AG04449 (cell line): ENCODE data around the gene THEMIS.

Experiments used
- CTCF ChIA-PET: fragments of 350-600 bp; formaldehyde crosslinking; extraction: SDS; loops from one replicate; lab custom pipeline; 2021; ENCODE audit warnings: antibody characterized with exemption; lab: Yijun Ruan, JAX
- POLR2A ChIA-PET: fragments of 400-600, 350-600 bp; formaldehyde crosslinking; extraction: SDS; loops from one replicate; lab custom pipeline; 2020; ENCODE audit warnings: antibody characterized with exemption, inconsistent platforms; lab: Yijun Ruan, JAX
- DNase-seq: peaks from one replicate; pipeline ENCODE4 v3.0.0-alpha.2; 2010; ENCODE audit warnings: low read depth, low spot score
- H3K4me3 ChIP-seq: 2 replicates; pipeline ENCODE4 v1.5.1; 2011; ENCODE audit warnings: low read depth, mild to moderate bottlenecking, control low read depth, low read length
- CTCF ChIP-seq: IDR thresholded peaks from one replicate; pipeline ENCODE4 v1.5.1; 2011; ENCODE audit warnings: mild to moderate bottlenecking, moderate library complexity, low read length, control low read depth, inconsistent platforms; ENCODE audit not compliant: insufficient read depth; ENCODE audit errors: missing control alignments

The THEMIS gene

GRCh38 chr6:127716465-127716864, 184.4 kb downstream of the THEMIS start:
- ChIA-PET CTCF (interaction anchor here (0.6 kb wide), 1 partner anchor 20 kb away, joined by 3 read pairs; no protein-coding TSS in a partner anchor), POLR2A (no interaction called here)
- no peak for TF ChIP-seq CTCF
- no peak for DNase-seq
- H3K4me3 ChIP-seq = no peak overlapping the region

GRCh38 chr6:127710668-127711067, 190.2 kb downstream of the THEMIS start:
- POLR2A ChIA-PET = no interaction called here
- no peak for TF ChIP-seq CTCF
- DNase-seq = no peak
- no peak overlapping the region for H3K4me3 ChIP-seq
- CTCF ChIA-PET = no interaction called here

GRCh38 chr6:127706216-127706615, 194.6 kb downstream of the THEMIS start:
- CTCF ChIA-PET = no interaction called here
- no peak for DNase-seq
- no peak for TF ChIP-seq CTCF
- POLR2A ChIA-PET = no interaction called here
- H3K4me3 ChIP-seq = no peak overlapping the region

- no peak for TF ChIP-seq CTCF
- DNase-seq = no peak
- ChIA-PET CTCF (no interaction called here), POLR2A (no interaction called here)
- no peak overlapping the region for H3K4me3 ChIP-seq
Observed at GRCh38 chr6:127695108-127695507, 205.8 kb downstream of the THEMIS start.

- ChIA-PET CTCF (no interaction called here), POLR2A (no interaction called here)
- H3K4me3 ChIP-seq = no peak overlapping the region
- DNase-seq = no peak
- no peak for TF ChIP-seq CTCF
Observed at GRCh38 chr6:127691146-127691545, 209.7 kb downstream of the THEMIS start.

GRCh38 chr6:127690588-127690987, 210.3 kb downstream of the THEMIS start:
- H3K4me3 ChIP-seq = no peak overlapping the region
- CTCF ChIA-PET = interaction anchor here (1.3 to 1.8 kb wide), 3 partner anchors 13 to 134 kb away, joined by 4 to 8 read pairs (median 6); no protein-coding TSS in a partner anchor
- DNase-seq = no peak
- no peak for TF ChIP-seq CTCF
- POLR2A ChIA-PET = no interaction called here
